GM10266 (cell line): Measurements from ENCODE around the gene DNAJB12.

Source experiments
- DNase-seq: peaks from one replicate; pipeline ENCODE4 v3.0.0; 2012; ENCODE audit errors: extremely low spot score
- TF ChIP-seq, protein P1 (sequence below): IDR thresholded peaks from 2 replicates; pipeline ENCODE4 v1.5.1; 2012; ENCODE audit warnings: mild to moderate bottlenecking, low read depth; ENCODE audit not compliant: control insufficient read depth, insufficient read depth; ENCODE audit errors: missing control alignments

The DNAJB12 gene

DNA sequence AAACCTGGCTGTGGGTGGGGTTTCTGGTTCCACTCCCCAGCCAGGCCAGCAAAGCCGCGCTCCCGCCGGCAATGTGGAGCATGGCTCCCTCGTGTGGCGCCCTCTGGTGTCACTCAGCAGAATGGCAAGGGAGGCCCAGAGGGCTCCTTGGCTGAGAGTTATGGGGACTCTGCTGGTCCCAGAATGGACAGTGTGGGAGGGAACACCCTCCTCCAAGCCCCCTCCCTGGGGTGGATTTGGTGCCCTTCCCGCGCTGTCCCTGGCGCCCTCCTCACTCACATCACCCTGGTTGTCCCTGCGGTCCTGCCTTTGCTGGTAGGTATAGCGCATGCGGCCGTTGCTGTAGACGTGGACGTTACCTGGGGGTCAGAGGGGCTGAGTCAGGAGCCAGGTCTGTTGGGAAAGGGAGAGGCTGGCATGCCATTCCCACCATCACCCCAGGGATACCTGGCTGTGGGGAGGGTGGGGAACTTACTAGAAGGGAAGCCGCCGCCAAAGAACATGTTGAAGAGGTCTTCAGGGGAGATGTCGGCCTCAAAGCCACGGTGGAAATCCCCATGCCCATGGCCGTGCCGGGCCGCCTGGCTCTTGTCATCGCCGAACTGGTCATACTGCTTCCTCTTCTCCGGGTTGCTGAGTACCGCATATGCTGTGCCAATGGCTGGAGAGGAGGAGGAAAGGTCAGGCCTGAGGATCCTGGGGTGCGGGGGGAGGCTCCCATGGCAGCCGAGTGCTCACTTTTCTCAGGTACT, 14.0 kb downstream of the DNAJB12 start:
- peak; percentile 65 for DNase-seq

DNA sequence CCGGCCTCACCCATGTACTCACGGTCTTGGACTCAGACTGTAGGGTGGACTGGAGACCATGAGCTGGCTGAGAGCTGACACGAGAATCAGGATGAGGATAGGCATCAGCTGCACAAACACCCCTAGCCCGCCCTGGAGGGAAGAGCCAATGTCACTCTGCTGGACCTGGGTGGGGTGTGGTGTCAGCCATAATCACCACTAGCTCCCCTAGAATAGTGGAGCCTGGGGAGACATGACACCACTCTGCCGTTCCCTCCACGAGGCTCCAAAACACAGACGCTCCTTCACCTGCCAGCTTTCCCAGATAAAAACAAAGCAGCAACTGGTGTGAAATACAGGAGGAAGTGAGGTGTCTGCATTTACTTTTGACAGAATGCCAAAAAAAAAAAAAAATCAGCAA, 16.5 kb downstream of the DNAJB12 start:
- no peak for DNase-seq
- TF ChIP-seq, protein P1, sequence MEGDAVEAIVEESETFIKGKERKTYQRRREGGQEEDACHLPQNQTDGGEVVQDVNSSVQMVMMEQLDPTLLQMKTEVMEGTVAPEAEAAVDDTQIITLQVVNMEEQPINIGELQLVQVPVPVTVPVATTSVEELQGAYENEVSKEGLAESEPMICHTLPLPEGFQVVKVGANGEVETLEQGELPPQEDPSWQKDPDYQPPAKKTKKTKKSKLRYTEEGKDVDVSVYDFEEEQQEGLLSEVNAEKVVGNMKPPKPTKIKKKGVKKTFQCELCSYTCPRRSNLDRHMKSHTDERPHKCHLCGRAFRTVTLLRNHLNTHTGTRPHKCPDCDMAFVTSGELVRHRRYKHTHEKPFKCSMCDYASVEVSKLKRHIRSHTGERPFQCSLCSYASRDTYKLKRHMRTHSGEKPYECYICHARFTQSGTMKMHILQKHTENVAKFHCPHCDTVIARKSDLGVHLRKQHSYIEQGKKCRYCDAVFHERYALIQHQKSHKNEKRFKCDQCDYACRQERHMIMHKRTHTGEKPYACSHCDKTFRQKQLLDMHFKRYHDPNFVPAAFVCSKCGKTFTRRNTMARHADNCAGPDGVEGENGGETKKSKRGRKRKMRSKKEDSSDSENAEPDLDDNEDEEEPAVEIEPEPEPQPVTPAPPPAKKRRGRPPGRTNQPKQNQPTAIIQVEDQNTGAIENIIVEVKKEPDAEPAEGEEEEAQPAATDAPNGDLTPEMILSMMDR: no peak

More for the DNA sequence above, 14.0 kb downstream of the DNAJB12 start:
- TF ChIP-seq, protein P1: peak; percentile 92

DNA sequence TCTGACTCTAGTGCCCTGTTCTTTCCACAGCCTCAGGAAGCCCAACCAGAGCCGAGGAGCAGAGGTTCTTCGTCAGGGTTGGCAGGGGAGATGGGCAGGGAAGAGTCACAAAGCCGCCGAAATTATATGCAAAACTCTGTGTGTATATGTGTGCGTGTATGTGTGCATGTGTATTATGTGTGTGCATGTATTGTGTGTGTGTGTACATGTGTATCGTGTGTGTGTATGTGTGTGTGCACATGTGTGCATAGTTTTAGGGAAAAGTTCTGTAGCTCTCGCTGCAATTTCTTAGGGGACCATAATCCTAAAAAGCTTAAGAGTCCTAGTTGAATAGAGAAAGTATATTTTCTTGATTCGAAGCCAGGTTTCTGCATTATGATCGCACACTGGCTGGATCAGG, 17.0 kb downstream of the DNAJB12 start:
- no peak for DNase-seq
- TF ChIP-seq, protein P1: no peak

DNA sequence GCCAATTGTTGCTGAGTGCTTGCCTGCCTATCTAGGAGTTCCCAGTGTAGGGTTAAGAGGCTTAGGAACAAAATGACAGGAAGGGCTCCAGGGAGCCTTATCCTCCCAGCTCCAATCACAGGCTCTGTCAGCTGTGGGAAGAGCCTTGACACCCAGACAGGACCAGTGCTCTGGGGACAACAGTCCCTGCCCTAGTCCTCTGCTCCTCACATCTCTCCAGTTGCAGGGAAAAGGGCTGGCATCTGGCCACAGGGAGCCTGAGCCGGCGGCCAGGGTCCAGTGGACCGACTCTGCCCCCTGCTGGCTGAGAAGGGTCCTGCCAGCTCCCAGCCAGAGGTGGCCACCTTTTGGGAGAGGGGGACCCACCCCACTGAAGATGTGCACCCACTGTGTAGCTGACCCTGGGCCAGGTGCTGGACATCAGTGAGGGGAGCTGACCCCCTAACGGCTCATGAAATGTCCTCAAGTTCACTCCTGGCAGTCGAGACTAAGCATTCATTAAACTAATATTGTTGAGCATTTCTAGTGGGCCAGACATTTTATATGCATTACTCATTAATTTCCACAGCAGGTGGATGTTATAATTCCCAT, 17.6 kb downstream of the DNAJB12 start:
- TF ChIP-seq, protein P1: peak; percentile 94
- DNase-seq: no peak

DNA sequence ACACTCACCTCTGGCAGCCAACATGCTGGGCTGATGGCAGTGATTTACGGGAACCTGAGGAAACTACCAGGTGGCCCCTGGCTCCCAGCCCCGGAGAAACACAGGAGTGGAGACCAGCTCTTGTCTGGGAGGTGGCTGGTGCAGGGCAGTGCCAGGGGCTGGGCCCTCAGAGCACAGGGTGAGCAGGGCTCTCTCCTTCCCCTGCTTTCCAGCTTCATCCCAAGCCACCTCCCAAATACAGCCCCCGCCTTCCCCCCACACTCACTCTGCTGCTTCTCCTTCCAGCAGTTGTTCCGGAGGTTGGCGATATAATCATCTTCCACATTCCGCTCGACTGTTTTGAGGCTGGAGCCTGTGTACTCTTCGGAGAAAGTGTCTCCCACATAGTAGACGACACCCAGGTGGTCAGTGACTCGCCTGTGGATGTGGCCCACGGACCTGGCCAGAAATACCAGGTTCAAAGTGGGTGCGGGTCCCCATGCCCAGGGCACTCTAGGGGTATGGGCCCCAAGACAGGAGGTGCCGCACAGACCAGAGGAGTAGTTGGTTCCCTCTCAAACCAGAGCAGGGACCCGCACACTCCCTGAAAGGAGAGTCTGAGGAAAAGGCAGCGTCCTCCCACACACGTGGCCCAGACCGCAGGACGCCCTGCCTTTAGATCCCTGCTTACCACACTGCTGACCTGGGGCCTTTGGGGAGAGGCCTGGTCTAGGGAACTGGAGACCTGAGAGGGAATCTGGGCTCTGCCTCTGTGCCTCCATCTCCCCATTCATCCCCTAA, 18.3 kb downstream of the DNAJB12 start:
- TF ChIP-seq, protein P1: no peak
- DNase-seq: no peak

DNA sequence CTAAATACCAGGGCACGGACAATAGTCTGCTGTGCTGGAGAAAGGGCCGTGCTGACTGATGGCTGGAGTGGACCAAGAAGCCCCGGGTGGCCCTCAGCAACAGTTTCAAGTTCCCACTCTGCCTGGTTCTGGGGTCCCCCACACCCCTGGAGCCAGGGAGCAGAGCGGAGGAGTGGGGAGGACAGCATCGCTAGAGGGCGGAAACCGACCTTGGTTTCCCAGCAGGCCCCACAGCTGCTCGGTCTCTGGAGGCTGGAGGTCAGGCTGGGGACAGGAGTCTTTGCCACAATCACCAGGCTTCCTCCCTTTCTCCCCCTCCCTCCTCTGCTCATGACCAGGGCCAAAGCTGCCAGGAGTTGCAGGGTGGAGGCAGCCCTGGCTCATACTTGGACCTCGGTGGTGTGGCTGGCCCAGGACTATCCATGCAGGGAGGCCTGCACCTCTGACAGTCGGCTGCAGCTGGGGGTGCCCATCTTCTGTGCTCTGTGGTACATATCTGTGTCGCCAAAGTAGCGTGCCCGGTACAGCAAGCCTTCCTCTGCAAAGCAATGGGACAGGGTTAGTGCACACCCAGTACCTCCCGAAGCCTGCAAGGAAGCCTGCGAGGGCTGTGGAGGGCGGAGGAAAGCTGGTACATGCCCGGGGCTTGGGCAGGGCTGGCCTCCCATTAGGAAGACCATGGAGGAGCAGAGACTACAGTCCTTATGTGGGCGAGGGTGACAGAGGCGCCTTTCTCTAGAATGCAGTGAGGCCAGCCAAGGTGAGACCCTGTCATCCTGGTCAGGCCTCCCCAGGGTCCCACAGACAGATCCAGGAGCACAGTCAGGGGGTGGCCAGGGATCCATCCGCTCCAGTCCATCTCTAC, 19.1 kb downstream of the DNAJB12 start:
- DNase-seq: peak; percentile 67
- TF ChIP-seq, protein P1: peak; percentile 22
